Activated naive CD8-positive, alpha-beta T cell treated with anti-CD3 and anti-CD28 coated beads, Interleukin-2, amount 10 ng/mL, durations not matched to agents 7 days and 5 days (primary cell): ENCODE results near the gene TDG. TPM values are rescaled to one million over a fixed set of nuclear protein-coding genes. Genes with fewer than 3 reads are reported as not detected.

Experiments
- total RNA-seq, 2 experiments: library from RNA; stranded (reverse); gene quantifications; one replicate each; pipeline ENCODE4 v1.2.3, GENCODE V29; 2021

TDG gene
- total RNA-seq, 2 experiments from 2014 or later: 32.5 to 37.6 TPM

Other genes with a start within 250 kb of the TDG start
- gene NT5DC3, start 124.6 kb upstream of the TDG start, total RNA-seq: 1 to 10 TPM; 3.4 to 4.1 TPM
- 100 to 1,000 TPM; 279 to 304 TPM for gene HSP90B1, start 35.5 kb upstream of the TDG start, total RNA-seq
- gene GLT8D2, start 84.3 kb downstream of the TDG start, total RNA-seq: not detected
- gene HCFC2, start 98.7 kb downstream of the TDG start, total RNA-seq: 10 to 100 TPM; 12.7 to 13.5 TPM
- gene NFYB, start 172.3 kb downstream of the TDG start, total RNA-seq: 10 to 100 TPM; 24.8 to 28.5 TPM
- gene TXNRD1, start 249.9 kb downstream of the TDG start, total RNA-seq: 10 to 100 TPM; 89.0 to 89.5 TPM